ENCODE measurements around the gene EPHB1.
"Not testable (repeated sequence)": the region's sequence is repeated elsewhere in the genome, so short reads cannot be mapped to it uniquely, and the experiment has no call there.

EPHB1 gene

GRCh38 chr3:134965865-134966481 is 170.9 kb downstream of the EPHB1 start:
- no peak overlapping the region for H3K9ac ChIP-seq (ENCODE audit: low read length)
- no peaks in the 10 kb centered on the region for H3K36me3 ChIP-seq (ENCODE audit: control insufficient read depth, insufficient read depth, low read length)
- H3K4me1 ChIP-seq (ENCODE audit: control insufficient read depth, insufficient read depth, low read length) = no peaks in the 10 kb centered on the region
- no peaks in the 10 kb centered on the region for H3K27me3 ChIP-seq (ENCODE audit: control insufficient read depth, insufficient read depth, low read length)
- no peak overlapping the region for H3K4me3 ChIP-seq (ENCODE audit: low read length)
- H3K27ac ChIP-seq (ENCODE audit: low read depth, low read length) = no peak overlapping the region

GRCh38 chr3:134970895-134971294 is 175.8 kb downstream of the EPHB1 start:
- no peak overlapping the region for H3K9ac ChIP-seq (ENCODE audit: low read length)

GRCh38 chr3:134971306-134971705 is 176.2 kb downstream of the EPHB1 start:
- no peaks in the 10 kb centered on the region for H3K4me1 ChIP-seq (ENCODE audit: control insufficient read depth, insufficient read depth, low read length)
- no peaks in the 10 kb centered on the region for H3K36me3 ChIP-seq (ENCODE audit: control insufficient read depth, insufficient read depth, low read length)
- H3K4me3 ChIP-seq (ENCODE audit: low read length) = no peak overlapping the region
- no peak overlapping the region for H3K9ac ChIP-seq (ENCODE audit: low read length)
- no peaks in the 10 kb centered on the region for H3K27me3 ChIP-seq (ENCODE audit: control insufficient read depth, insufficient read depth, low read length)
- no peak overlapping the region for H3K27ac ChIP-seq (ENCODE audit: low read depth, low read length)

More at GRCh38 chr3:134970895-134971294, 175.8 kb downstream of the EPHB1 start:
- Histone ChIP-seq H3K36me3 (ENCODE audit: control insufficient read depth, insufficient read depth, low read length) (no peaks in the 10 kb centered on the region), H3K27ac (ENCODE audit: low read depth, low read length) (no peak overlapping the region), H3K27me3 (ENCODE audit: control insufficient read depth, insufficient read depth, low read length) (no peaks in the 10 kb centered on the region), H3K4me3 (ENCODE audit: low read length) (no peak overlapping the region), H3K4me1 (ENCODE audit: control insufficient read depth, insufficient read depth, low read length) (no peaks in the 10 kb centered on the region)

GRCh38 chr3:134971907-134972306 is 176.8 kb downstream of the EPHB1 start:
- H3K36me3 ChIP-seq (ENCODE audit: control insufficient read depth, insufficient read depth, low read length); H3K4me1 ChIP-seq (ENCODE audit: control insufficient read depth, insufficient read depth, low read length); H3K27me3 ChIP-seq (ENCODE audit: control insufficient read depth, insufficient read depth, low read length); H3K9ac ChIP-seq (ENCODE audit: low read length); H3K27ac ChIP-seq (ENCODE audit: low read depth, low read length); H3K4me3 ChIP-seq (ENCODE audit: low read length): not testable (repeated sequence)

GRCh38 chr3:134972836-134973455 is 177.9 kb downstream of the EPHB1 start:
- Histone ChIP-seq H3K36me3 (ENCODE audit: control insufficient read depth, insufficient read depth, low read length) (no peaks in the 10 kb centered on the region), H3K27me3 (ENCODE audit: control insufficient read depth, insufficient read depth, low read length) (no peaks in the 10 kb centered on the region), H3K4me1 (ENCODE audit: control insufficient read depth, insufficient read depth, low read length) (no peaks in the 10 kb centered on the region), H3K4me3 (ENCODE audit: low read length) (no peak overlapping the region), H3K9ac (ENCODE audit: low read length) (no peak overlapping the region), H3K27ac (ENCODE audit: low read depth, low read length) (no peak overlapping the region)

GRCh38 chr3:134974624-134975023 is 179.6 kb downstream of the EPHB1 start:
- H3K9ac ChIP-seq (ENCODE audit: low read length) = no peak overlapping the region
- no peaks in the 10 kb centered on the region for H3K27me3 ChIP-seq (ENCODE audit: control insufficient read depth, insufficient read depth, low read length)
- no peaks in the 10 kb centered on the region for H3K36me3 ChIP-seq (ENCODE audit: control insufficient read depth, insufficient read depth, low read length)
- no peak overlapping the region for H3K4me3 ChIP-seq (ENCODE audit: low read length)
- no peak overlapping the region for H3K27ac ChIP-seq (ENCODE audit: low read depth, low read length)
- H3K4me1 ChIP-seq (ENCODE audit: control insufficient read depth, insufficient read depth, low read length) = no peaks in the 10 kb centered on the region

- Histone ChIP-seq H3K27me3 (ENCODE audit: control insufficient read depth, insufficient read depth, low read length) (no peaks in the 10 kb centered on the region), H3K9ac (ENCODE audit: low read length) (no peak overlapping the region), H3K36me3 (ENCODE audit: control insufficient read depth, insufficient read depth, low read length) (no peaks in the 10 kb centered on the region), H3K27ac (ENCODE audit: low read depth, low read length) (no peak overlapping the region), H3K4me1 (ENCODE audit: control insufficient read depth, insufficient read depth, low read length) (no peaks in the 10 kb centered on the region), H3K4me3 (ENCODE audit: low read length) (no peak overlapping the region)
Measured at GRCh38 chr3:134976948-134977347, 181.9 kb downstream of the EPHB1 start.

- Histone ChIP-seq H3K4me3 (ENCODE audit: low read length) (no peak overlapping the region), H3K4me1 (ENCODE audit: control insufficient read depth, insufficient read depth, low read length) (no peaks in the 10 kb centered on the region), H3K27ac (ENCODE audit: low read depth, low read length) (no peak overlapping the region), H3K36me3 (ENCODE audit: control insufficient read depth, insufficient read depth, low read length) (no peaks in the 10 kb centered on the region), H3K27me3 (ENCODE audit: control insufficient read depth, insufficient read depth, low read length) (no peaks in the 10 kb centered on the region), H3K9ac (ENCODE audit: low read length) (no peak overlapping the region)
Measured at GRCh38 chr3:134978658-134979057, 183.6 kb downstream of the EPHB1 start.

GRCh38 chr3:134985864-134986715 is 191.0 kb downstream of the EPHB1 start:
- no peak overlapping the region for H3K27ac ChIP-seq (ENCODE audit: low read depth, low read length)
- H3K4me3 ChIP-seq (ENCODE audit: low read length) = no peak overlapping the region
- no peaks in the 10 kb centered on the region for H3K36me3 ChIP-seq (ENCODE audit: control insufficient read depth, insufficient read depth, low read length)
- no peaks in the 10 kb centered on the region for H3K4me1 ChIP-seq (ENCODE audit: control insufficient read depth, insufficient read depth, low read length)
- no peak overlapping the region for H3K9ac ChIP-seq (ENCODE audit: low read length)
- no peaks in the 10 kb centered on the region for H3K27me3 ChIP-seq (ENCODE audit: control insufficient read depth, insufficient read depth, low read length)

GRCh38 chr3:134988666-134989065 is 193.6 kb downstream of the EPHB1 start:
- H3K27me3 ChIP-seq (ENCODE audit: control insufficient read depth, insufficient read depth, low read length) = no peaks in the 10 kb centered on the region
- H3K36me3 ChIP-seq (ENCODE audit: control insufficient read depth, insufficient read depth, low read length) = no peaks in the 10 kb centered on the region
- no peak overlapping the region for H3K9ac ChIP-seq (ENCODE audit: low read length)
- H3K4me1 ChIP-seq (ENCODE audit: control insufficient read depth, insufficient read depth, low read length) = no peaks in the 10 kb centered on the region
- H3K27ac ChIP-seq (ENCODE audit: low read depth, low read length) = no peak overlapping the region
- H3K4me3 ChIP-seq (ENCODE audit: low read length) = no peak overlapping the region

- no peak overlapping the region for H3K27ac ChIP-seq (ENCODE audit: low read depth, low read length)
- H3K36me3 ChIP-seq (ENCODE audit: control insufficient read depth, insufficient read depth, low read length) = no peaks in the 10 kb centered on the region
- H3K9ac ChIP-seq (ENCODE audit: low read length) = no peak overlapping the region
- H3K4me3 ChIP-seq (ENCODE audit: low read length) = no peak overlapping the region
- H3K27me3 ChIP-seq (ENCODE audit: control insufficient read depth, insufficient read depth, low read length) = no peaks in the 10 kb centered on the region
- no peaks in the 10 kb centered on the region for H3K4me1 ChIP-seq (ENCODE audit: control insufficient read depth, insufficient read depth, low read length)
Measured at GRCh38 chr3:134991003-134991402, 195.9 kb downstream of the EPHB1 start.

GRCh38 chr3:134991472-134992010 is 196.5 kb downstream of the EPHB1 start:
- Histone ChIP-seq H3K27me3 (ENCODE audit: control insufficient read depth, insufficient read depth, low read length) (no peaks in the 10 kb centered on the region), H3K4me1 (ENCODE audit: control insufficient read depth, insufficient read depth, low read length) (no peaks in the 10 kb centered on the region), H3K36me3 (ENCODE audit: control insufficient read depth, insufficient read depth, low read length) (no peaks in the 10 kb centered on the region), H3K4me3 (ENCODE audit: low read length) (no peak overlapping the region), H3K9ac (ENCODE audit: low read length) (no peak overlapping the region), H3K27ac (ENCODE audit: low read depth, low read length) (no peak overlapping the region)
